Endothelial cell of umbilical vein (primary cell): ENCODE results near the gene SEMA4B. TPM values are rescaled to one million over a fixed set of nuclear protein-coding genes. Genes with fewer than 3 reads are reported as not detected.

Experiments used
- BruUV-seq: library from RNA; stranded (reverse); fragments of 400-500 nt; replicated peaks from 2 replicates; lab custom pipeline; 2021; lab: Mats Ljungman, UMichigan
- CTCF ChIA-PET: fragments of 300-600, 350-600 bp; sonication (Branson Sonifier 250); formaldehyde crosslinking; loops from one replicate; lab custom pipeline; 2021; ENCODE audit warnings: antibody characterized with exemption, inconsistent platforms; lab: Charles Lee
- POLR2A ChIA-PET: fragments of 300-600, 350-600 bp; sonication (Branson Sonifier 250); formaldehyde crosslinking; loops from one replicate; lab custom pipeline; 2021; ENCODE audit warnings: antibody characterized with exemption, inconsistent platforms; lab: Charles Lee
- DNase-seq: peaks from one replicate; pipeline ENCODE4 v3.0.0-alpha.2; 2011; ENCODE audit warnings: low read depth, low spot score
- FAIRE-seq: peaks from 2 replicates; lab custom pipeline; 2011; peaks lifted over from hg19 to GRCh38; lab: Jason Lieb, UNC
- H2AFZ ChIP-seq: 2 replicates; pipeline ENCODE4 v1.6.0; 2012; ENCODE audit warnings: low read depth, low read length, control low read depth, inconsistent platforms
- H3K27ac ChIP-seq: 2 replicates; pipeline ENCODE4 v1.5.1; 2011; ENCODE audit warnings: low read depth, mild to moderate bottlenecking, control low read depth, low read length, moderate library complexity; ENCODE audit not compliant: insufficient read depth
- H3K27me3 ChIP-seq, 2 experiments: 2 replicates each; pipeline versions ENCODE4 v1.6.0 to v1.6.1; 2011; ENCODE audit warnings: low read length in 2 of 2, mixed read lengths in 1 of 2; ENCODE audit not compliant: control insufficient read depth in 2 of 2, insufficient read depth in 2 of 2
- H3K36me3 ChIP-seq, 2 experiments: 2 replicates in 1 of 2; 3 replicates in 1 of 2; pipeline ENCODE4 v1.5.1; 2011; ENCODE audit warnings: low read length in 2 of 2, mild to moderate bottlenecking in 1 of 2, moderate library complexity in 1 of 2; ENCODE audit not compliant: control insufficient read depth in 2 of 2, insufficient read depth in 2 of 2; ENCODE audit errors: extremely low read depth in 1 of 2
- H3K4me1 ChIP-seq: 3 replicates; pipeline ENCODE4 v1.5.1; 2011; ENCODE audit warnings: mild to moderate bottlenecking, low read length; ENCODE audit not compliant: control insufficient read depth, insufficient read depth; ENCODE audit errors: extremely low read depth
- H3K4me2 ChIP-seq: 2 replicates; pipeline ENCODE4 v1.6.1; 2011; ENCODE audit warnings: low read length, control low read depth, mixed read lengths; ENCODE audit not compliant: insufficient read depth
- H3K4me3 ChIP-seq, 3 experiments: fragments of 200-600 bp in 1 of 3; sonication (generic), shearing (Covaris generic) in 1 of 3; replicated peaks in 1 of 3; 2 replicates each; pipeline ENCODE4 v1.5.1; 2011 to 2016; ENCODE audit warnings: control low read depth in 3 of 3, low read length in 3 of 3, mild to moderate bottlenecking in 2 of 3, inconsistent platforms in 1 of 3, low read depth in 1 of 3, moderate library complexity in 1 of 3; ENCODE audit not compliant: insufficient read depth in 1 of 3
- H3K79me2 ChIP-seq: 2 replicates; pipeline ENCODE4 v1.6.0; 2012; ENCODE audit warnings: low read length, inconsistent platforms; ENCODE audit not compliant: control insufficient read depth, insufficient read depth
- H3K9ac ChIP-seq: replicated peaks from 2 replicates; pipeline ENCODE3; 2011; ENCODE audit warnings: low read length, control low read depth; ENCODE audit not compliant: insufficient read depth; ENCODE audit errors: extremely low read depth
- H3K9me1 ChIP-seq: replicated peaks from 3 replicates; pipeline ENCODE4 v1.6.0; 2011; ENCODE audit warnings: mild to moderate bottlenecking, low read length; ENCODE audit not compliant: control insufficient read depth, insufficient read depth; ENCODE audit errors: extremely low read depth
- H3K9me3 ChIP-seq: replicated peaks from 2 replicates; pipeline ENCODE4 v1.5.1; 2012; ENCODE audit warnings: low read length, inconsistent platforms; ENCODE audit not compliant: control insufficient read depth, insufficient read depth
- H4K20me1 ChIP-seq: replicated peaks from 2 replicates; pipeline ENCODE3; 2011; ENCODE audit warnings: mild to moderate bottlenecking, low read length; ENCODE audit not compliant: control insufficient read depth, insufficient read depth; ENCODE audit errors: extremely low read depth
- EZH2 ChIP-seq: IDR thresholded peaks from 2 replicates; pipeline ENCODE4 v1.6.1; 2012; ENCODE audit warnings: borderline replicate concordance, low read depth, mild to moderate bottlenecking, moderate library complexity, low read length, inconsistent platforms; ENCODE audit not compliant: severe bottlenecking
- FOS ChIP-seq: IDR thresholded peaks from 2 replicates; pipeline ENCODE4 v1.6.1; 2011; ENCODE audit warnings: mild to moderate bottlenecking, low read length, moderate library complexity, borderline replicate concordance; ENCODE audit not compliant: insufficient read depth
- GATA2 ChIP-seq: IDR thresholded peaks from 2 replicates; pipeline ENCODE4 v1.7.0; 2011; ENCODE audit warnings: low read depth, mild to moderate bottlenecking, moderate library complexity, mixed read lengths, low read length; ENCODE audit not compliant: insufficient read length, insufficient read depth
- JUN ChIP-seq: IDR thresholded peaks from 2 replicates; pipeline ENCODE4 v1.6.1; 2011; ENCODE audit warnings: borderline replicate concordance, low read depth; ENCODE audit not compliant: insufficient read length, insufficient read depth
- MYC ChIP-seq: IDR thresholded peaks from one replicate; pipeline ENCODE4 v1.6.1; 2011; ENCODE audit warnings: mild to moderate bottlenecking, low read depth, low read length
- POLR2A ChIP-seq: IDR thresholded peaks from 2 replicates; pipeline ENCODE4 v1.6.1; 2012; ENCODE audit warnings: low read depth, mild to moderate bottlenecking, control low read depth, low read length
- POLR2AphosphoS5 ChIP-seq: IDR thresholded peaks from 2 replicates; pipeline ENCODE4 v1.6.1; 2012; ENCODE audit warnings: low read depth, mild to moderate bottlenecking, control low read depth, low read length, moderate library complexity; ENCODE audit not compliant: insufficient read depth
- dilution Hi-C: fragments of 300-500 bp; cut with MboI; formaldehyde crosslinking; loops from one replicate; pipeline ENCODE4 v1.15.0; 2019; ENCODE audit warnings: low sequenced_read_pairs; ENCODE audit not compliant: extremely low pct_ligation_motif_present
- intact Hi-C: fragments of 100-400 bp; cut with micrococcal nuclease; formaldehyde crosslinking; loops from one replicate; pipeline ENCODE4 v1.10.0; 2022
- polyA plus RNA-seq, 4 experiments: library from polyadenylated mRNA; depleted of rRNA in 3 of 4; stranded (reverse) in 3 of 4; unstranded in 1 of 4; fragments of >200 nt; gene quantifications; 2 replicates each; pipeline versions ENCODE4 v1.2.1 to v1.2.3, GENCODE V29; 2011 to 2012; ENCODE audit warnings: missing spikeins in 1 of 4
- total RNA-seq: library from RNA; stranded (reverse); gene quantifications from 2 replicates; pipeline ENCODE4 v1.2.3, GENCODE V29; 2021
- TF ChIP-seq, protein P1 (sequence below), 2 donors: IDR thresholded peaks; 1 replicate in 1 of 2; 2 replicates in 1 of 2; pipeline ENCODE4 v1.5.1; 2011; ENCODE audit warnings: low read length in 2 of 2, mild to moderate bottlenecking in 2 of 2, moderate library complexity in 2 of 2, control low read depth in 1 of 2, inconsistent platforms in 1 of 2, low read depth in 1 of 2; ENCODE audit not compliant: insufficient read depth in 1 of 2; ENCODE audit errors: extremely low read depth in 1 of 2
- TF ChIP-seq, protein P2 (sequence below): IDR thresholded peaks from 2 replicates; pipeline ENCODE4 v1.6.1; 2011; ENCODE audit not compliant: insufficient read depth, insufficient read length

Gene SEMA4B
- total and polyA plus RNA-seq, 2 donors (not counting 3 experiments of a cell fraction or from before 2014, with no cell fraction given) = 6.1 to 7.1 TPM

DNA sequence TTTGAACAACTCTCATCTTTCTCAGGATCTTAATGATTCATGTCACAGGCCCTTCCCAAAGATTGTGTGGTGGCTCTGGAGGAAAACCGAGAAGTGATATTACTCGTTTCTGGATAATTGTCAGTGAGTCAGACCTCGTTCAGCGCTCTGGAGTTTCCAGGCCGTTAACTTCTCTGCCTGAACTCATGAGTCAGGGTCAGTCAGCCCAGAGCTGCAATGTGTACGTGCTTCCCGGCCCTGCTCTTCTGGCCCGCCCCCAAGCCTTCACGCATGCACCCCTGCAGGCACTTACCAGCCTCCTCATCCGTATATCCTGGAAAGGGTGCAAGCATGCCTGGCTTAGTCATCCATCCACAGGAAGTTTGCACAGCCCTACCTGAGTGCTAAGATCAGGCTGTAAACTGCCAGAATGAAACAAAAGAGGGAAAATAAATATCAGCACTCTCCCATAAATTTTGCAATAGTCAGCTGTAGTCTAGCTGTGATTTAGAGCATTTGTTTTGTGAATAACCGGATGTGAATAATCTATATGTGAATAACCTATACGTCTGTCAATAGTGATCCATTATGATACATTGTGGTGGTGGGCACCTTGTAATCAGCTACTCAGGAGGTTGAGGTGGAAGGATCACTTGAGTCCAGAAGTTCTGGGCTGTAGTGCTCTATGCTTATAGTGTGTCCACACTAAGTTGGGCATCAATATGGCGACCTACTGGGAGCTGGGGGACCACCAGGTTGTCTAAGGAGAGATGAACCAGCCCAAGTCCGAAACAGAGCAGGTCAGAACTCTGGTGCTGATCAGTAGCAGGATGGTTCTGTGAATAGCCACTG, 35.3 kb upstream of the SEMA4B start:
- no peaks in the 10 kb centered on the region for H3K36me3 ChIP-seq
- no peak overlapping the region for H3K9ac ChIP-seq
- H3K79me2 ChIP-seq = no peaks in the 10 kb centered on the region
- CTCF ChIA-PET = interaction anchor here (1.0 to 4.3 kb wide), 6 partner anchors 16 to 84 kb away, joined by 3 to 22 read pairs (median 4); partner anchors contain the start of genes SEMA4B and TTLL13
- TF ChIP-seq EZH2 (no peak), POLR2AphosphoS5 (peak; percentile 61), MYC (peak; percentile 34), POLR2A (no peak), GATA2 (peak; percentile 94), FOS (peak; percentile 97), JUN (peak; percentile 74)
- TF ChIP-seq, protein P1, sequence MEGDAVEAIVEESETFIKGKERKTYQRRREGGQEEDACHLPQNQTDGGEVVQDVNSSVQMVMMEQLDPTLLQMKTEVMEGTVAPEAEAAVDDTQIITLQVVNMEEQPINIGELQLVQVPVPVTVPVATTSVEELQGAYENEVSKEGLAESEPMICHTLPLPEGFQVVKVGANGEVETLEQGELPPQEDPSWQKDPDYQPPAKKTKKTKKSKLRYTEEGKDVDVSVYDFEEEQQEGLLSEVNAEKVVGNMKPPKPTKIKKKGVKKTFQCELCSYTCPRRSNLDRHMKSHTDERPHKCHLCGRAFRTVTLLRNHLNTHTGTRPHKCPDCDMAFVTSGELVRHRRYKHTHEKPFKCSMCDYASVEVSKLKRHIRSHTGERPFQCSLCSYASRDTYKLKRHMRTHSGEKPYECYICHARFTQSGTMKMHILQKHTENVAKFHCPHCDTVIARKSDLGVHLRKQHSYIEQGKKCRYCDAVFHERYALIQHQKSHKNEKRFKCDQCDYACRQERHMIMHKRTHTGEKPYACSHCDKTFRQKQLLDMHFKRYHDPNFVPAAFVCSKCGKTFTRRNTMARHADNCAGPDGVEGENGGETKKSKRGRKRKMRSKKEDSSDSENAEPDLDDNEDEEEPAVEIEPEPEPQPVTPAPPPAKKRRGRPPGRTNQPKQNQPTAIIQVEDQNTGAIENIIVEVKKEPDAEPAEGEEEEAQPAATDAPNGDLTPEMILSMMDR (IDR thresholded peaks at IDR 0.05; ENCODE audit: extremely low read depth in 1 of 2, insufficient read depth in 1 of 2, low read depth in 1 of 2, low read length in 2 of 2) = no peak
- TF ChIP-seq, protein P2, sequence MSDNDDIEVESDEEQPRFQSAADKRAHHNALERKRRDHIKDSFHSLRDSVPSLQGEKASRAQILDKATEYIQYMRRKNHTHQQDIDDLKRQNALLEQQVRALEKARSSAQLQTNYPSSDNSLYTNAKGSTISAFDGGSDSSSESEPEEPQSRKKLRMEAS = peak; percentile 17
- intact Hi-C loops = no loop called here
- peak overlapping the region; percentile 71 for H3K27ac ChIP-seq
- H4K20me1 ChIP-seq = no peaks in the 10 kb centered on the region
- peaks cover 18% of the 10 kb centered on the region for H3K4me1 ChIP-seq
- no TSS peak for BruUV-seq
- peak; percentile 100 for FAIRE-seq
- POLR2A ChIA-PET = interaction anchor here (0.6 to 0.9 kb wide), 2 partner anchors 35 to 486 kb away, joined by 3 to 6 read pairs; partner anchors contain the start of gene SEMA4B
- H3K27me3 ChIP-seq = no peaks in the 10 kb centered on the region
- H3K9me3 ChIP-seq = no peaks in the 10 kb centered on the region
- no peak overlapping the region for H2AFZ ChIP-seq
- H3K4me2 ChIP-seq = peak overlapping the region; percentile 46
- H3K9me1 ChIP-seq = no peaks in the 10 kb centered on the region
- dilution Hi-C loops = no loop called here
- H3K4me3 ChIP-seq = no peak overlapping the region
- DNase-seq = peak; percentile 95
